ENCODE data around the gene TEK. TPM values are rescaled to one million over a fixed set of nuclear protein-coding genes. Genes with fewer than 3 reads are reported as not detected.

The TEK gene
- total RNA-seq, 2 donors from 2014 or later: 4.6 to 4.9 TPM

- TF ChIP-seq POLR2A (IDR thresholded peaks at IDR 0.05) (no peak), CTCF (IDR thresholded peaks at IDR 0.05) (no peak)
Observed at GRCh38 chr9:27145143-27145542, 36.1 kb downstream of the TEK start.

GRCh38 chr9:27149651-27150050 is 40.6 kb downstream of the TEK start:
- WGBS, 2 donors: 67 to 70% methylated on average over 2 of the region's 2 CpGs
- no peaks in the 10 kb centered on the region for H3K4me1 ChIP-seq
- H3K27ac ChIP-seq: no peak overlapping the region
- no peaks in the 10 kb centered on the region for H3K9me3 ChIP-seq
- ATAC-seq: no peak
- no peak overlapping the region for H3K4me3 ChIP-seq
- TF ChIP-seq CTCF (IDR thresholded peaks at IDR 0.05) (no peak), POLR2A (IDR thresholded peaks at IDR 0.05) (no peak)
- no peaks in the 10 kb centered on the region for H3K36me3 ChIP-seq (replicated peaks in 1 of 2; ENCODE audit: insufficient read depth in 1 of 2, low read depth in 2 of 2)
- DNase-seq: no peak
- H3K27me3 ChIP-seq: no peaks in the 10 kb centered on the region
- intact Hi-C loops (cut with DNase I): no loop called here

More at GRCh38 chr9:27145143-27145542, 36.1 kb downstream of the TEK start:
- no peaks in the 10 kb centered on the region for H3K36me3 ChIP-seq (replicated peaks in 1 of 2; ENCODE audit: insufficient read depth in 1 of 2, low read depth in 2 of 2)
- WGBS, 2 donors: 54 to 68% methylated on average over 3 of the region's 3 CpGs
- no peak overlapping the region for H3K4me3 ChIP-seq
- DNase-seq: no peak
- H3K4me1 ChIP-seq: no peaks in the 10 kb centered on the region
- no peak for ATAC-seq
- H3K27me3 ChIP-seq: no peaks in the 10 kb centered on the region
- H3K9me3 ChIP-seq: no peaks in the 10 kb centered on the region
- intact Hi-C loops (cut with DNase I): no loop called here
- H3K27ac ChIP-seq: no peak overlapping the region

GRCh38 chr9:27150746-27151406 is 41.9 kb downstream of the TEK start:
- H3K4me3 ChIP-seq: no peak overlapping the region
- intact Hi-C loops (cut with DNase I): no loop called here
- no peak overlapping the region for H3K27ac ChIP-seq
- no peaks in the 10 kb centered on the region for H3K4me1 ChIP-seq
- H3K9me3 ChIP-seq: no peaks in the 10 kb centered on the region
- H3K36me3 ChIP-seq (replicated peaks in 1 of 2; ENCODE audit: insufficient read depth in 1 of 2, low read depth in 2 of 2): no peaks in the 10 kb centered on the region
- ATAC-seq: no peak
- TF ChIP-seq POLR2A (IDR thresholded peaks at IDR 0.05): no peak
- no peak for TF ChIP-seq CTCF (IDR thresholded peaks at IDR 0.05)
- DNase-seq: no peak
- WGBS, 2 donors: 61 to 65% methylated on average over 5 of the region's 5 CpGs
- no peaks in the 10 kb centered on the region for H3K27me3 ChIP-seq

- DNase-seq: peak in 2 of 4 donors; percentile 7 to 21
- no peak for ATAC-seq
- Histone ChIP-seq H3K36me3 (replicated peaks in 1 of 2; ENCODE audit: insufficient read depth in 1 of 2, low read depth in 2 of 2) (no peaks in the 10 kb centered on the region), H3K4me1 (no peaks in the 10 kb centered on the region), H3K4me3 (no peak overlapping the region), H3K27me3 (no peaks in the 10 kb centered on the region), H3K9me3 (no peaks in the 10 kb centered on the region), H3K27ac (no peak overlapping the region)
- no peak for TF ChIP-seq CTCF (IDR thresholded peaks at IDR 0.05)
- no peak for TF ChIP-seq POLR2A (IDR thresholded peaks at IDR 0.05)
- intact Hi-C loops (cut with DNase I): no loop called here
- WGBS, 2 donors: 42 to 60% methylated on average over 8 of the region's 8 CpGs
Observed at GRCh38 chr9:27151693-27152404, 42.8 kb downstream of the TEK start.

- Histone ChIP-seq H3K9me3 (no peaks in the 10 kb centered on the region), H3K36me3 (replicated peaks in 1 of 2; ENCODE audit: insufficient read depth in 1 of 2, low read depth in 2 of 2) (no peaks in the 10 kb centered on the region), H3K27ac (no peak overlapping the region), H3K27me3 (no peaks in the 10 kb centered on the region), H3K4me3 (no peak overlapping the region), H3K4me1 (no peaks in the 10 kb centered on the region)
- TF ChIP-seq POLR2A (IDR thresholded peaks at IDR 0.05) (no peak), CTCF (IDR thresholded peaks at IDR 0.05) (no peak)
- DNase-seq (no peak), ATAC-seq (no peak)
- intact Hi-C loops (cut with DNase I): no loop called here
- WGBS, 2 donors: 25 to 43% methylated on average over 2 of the region's 2 CpGs
Observed at GRCh38 chr9:27152405-27152718, 43.3 kb downstream of the TEK start.
